ENCODE measurements around the gene TOR2A.

Gene TOR2A

GRCh38 chr9:127744398-127745110 is 9.5 kb upstream of the TOR2A start:
- in situ Hi-C loops (cut with MboI; ENCODE audit: low sequenced_read_pairs), result loop anchor here (25.0 kb wide), 1 partner anchor 232 kb away; no protein-coding TSS in a partner anchor

GRCh38 chr9:127742435-127743088 is 7.5 kb upstream of the TOR2A start:
- in situ Hi-C loops (cut with MboI; ENCODE audit: low sequenced_read_pairs), result loop anchor here (25.0 kb wide), 1 partner anchor 230 kb away; no protein-coding TSS in a partner anchor

DNA sequence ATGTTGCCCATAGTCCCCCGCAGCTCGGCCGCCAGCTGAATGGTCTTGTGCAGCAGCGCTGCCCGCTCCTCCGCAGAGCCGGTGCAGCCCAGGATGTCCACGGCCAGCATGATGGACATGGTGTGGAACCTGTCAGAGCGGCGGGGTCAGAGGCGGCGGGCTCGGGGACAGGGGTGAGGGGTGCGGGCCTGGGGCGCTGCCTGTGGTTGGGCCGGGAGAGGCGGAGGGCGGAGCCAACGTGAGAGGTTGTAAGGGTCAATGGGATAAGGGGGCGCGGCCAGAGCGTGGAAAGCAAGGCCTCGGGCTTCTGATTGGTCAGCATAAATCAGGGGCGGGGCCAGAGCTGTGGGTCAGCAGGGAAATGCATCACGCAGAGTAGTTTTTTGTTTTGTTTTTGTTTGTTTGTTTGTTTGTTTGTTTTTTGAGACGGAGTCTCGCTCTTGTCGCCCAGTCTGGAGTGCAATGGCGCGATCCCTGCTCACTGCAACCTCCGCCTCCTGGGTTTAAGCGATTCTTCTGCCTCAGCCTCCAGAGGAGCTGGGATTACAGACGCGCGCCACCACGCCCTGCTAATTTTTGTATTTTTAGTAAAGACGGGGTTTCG is 6.8 kb upstream of the TOR2A start:
- in situ Hi-C loops (cut with MboI; ENCODE audit: low sequenced_read_pairs), result loop anchor here (25.0 kb wide), 1 partner anchor 230 kb away; no protein-coding TSS in a partner anchor

GRCh38 chr9:127739614-127740330 is 4.7 kb upstream of the TOR2A start:
- in situ Hi-C loops (cut with MboI; ENCODE audit: low sequenced_read_pairs), result loop anchor here (10.0 to 25.0 kb wide), 2 partner anchors 135 to 227 kb away; partner anchors contain the start of gene AK1

DNA sequence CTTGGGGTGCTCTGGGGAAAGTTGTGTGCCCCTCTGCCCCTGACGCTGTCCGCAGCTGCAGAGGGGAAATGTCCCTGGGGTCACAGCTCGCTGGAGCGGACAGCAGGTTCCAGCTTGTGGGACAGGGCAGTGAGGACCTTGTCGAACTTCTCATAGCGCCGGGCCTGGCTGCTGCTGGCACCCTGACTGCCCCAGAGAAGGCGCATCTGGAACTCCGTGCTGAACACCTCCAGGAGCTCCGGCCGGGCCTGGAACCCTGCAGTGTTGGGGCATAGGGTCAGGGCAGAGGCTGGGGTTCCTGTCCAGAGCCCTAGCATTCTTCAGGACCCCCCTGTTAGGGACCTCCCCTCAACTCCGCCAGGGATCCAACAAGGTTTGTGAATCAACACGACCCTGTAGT is 3.6 kb upstream of the TOR2A start:
- in situ Hi-C loops (cut with MboI; ENCODE audit: low sequenced_read_pairs), result loop anchor here (10.0 to 25.0 kb wide), 2 partner anchors 136 to 226 kb away; partner anchors contain the start of gene AK1

GRCh38 chr9:127735530-127736185 is 564 bp upstream of the TOR2A start:
- in situ Hi-C loops (cut with MboI; ENCODE audit: low sequenced_read_pairs), result loop anchor here (10.0 to 25.0 kb wide), 2 partner anchors 139 to 223 kb away; partner anchors contain the start of gene AK1

GRCh38 chr9:127734247-127734746 is 797 bp downstream of the TOR2A start:
- in situ Hi-C loops (cut with MboI; ENCODE audit: low sequenced_read_pairs), result loop anchor here (10.0 to 25.0 kb wide), 2 partner anchors 141 to 222 kb away; partner anchors contain the start of gene AK1

GRCh38 chr9:127733614-127734013 is 1.5 kb downstream of the TOR2A start:
- in situ Hi-C loops (cut with MboI; ENCODE audit: low sequenced_read_pairs), result loop anchor here (10.0 to 25.0 kb wide), 2 partner anchors 141 to 221 kb away; partner anchors contain the start of gene AK1

DNA sequence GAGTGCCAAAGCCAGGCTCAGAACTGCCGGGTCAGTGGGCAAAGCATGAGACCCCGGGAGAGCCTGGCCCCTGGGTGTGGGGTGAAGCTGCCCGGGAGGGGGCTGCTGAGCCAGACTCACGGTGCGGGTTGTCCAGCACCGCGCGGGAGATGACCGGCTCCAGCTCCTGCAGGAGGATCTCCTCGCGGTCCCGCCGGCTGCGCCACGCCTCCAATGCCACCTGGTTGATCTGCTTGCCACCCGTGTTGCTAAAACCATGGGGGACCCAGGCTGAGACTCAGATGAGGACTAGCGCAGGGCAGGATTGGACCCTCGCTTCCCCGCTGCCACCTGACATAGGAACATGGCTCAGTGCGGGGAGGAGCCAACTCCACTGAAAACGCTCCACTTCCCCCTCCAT is 2.6 kb downstream of the TOR2A start:
- in situ Hi-C loops (cut with MboI; ENCODE audit: low sequenced_read_pairs), result loop anchor here (10.0 to 25.0 kb wide), 2 partner anchors 142 to 220 kb away; partner anchors contain the start of gene AK1

- in situ Hi-C loops (cut with MboI; ENCODE audit: low sequenced_read_pairs), result loop anchor here (10.0 to 25.0 kb wide), 2 partner anchors 143 to 220 kb away; partner anchors contain the start of gene AK1
These were observed 3.2 kb downstream of the TOR2A start for GRCh38 chr9:127731938-127732337.

- in situ Hi-C loops (cut with MboI; ENCODE audit: low sequenced_read_pairs), result loop anchor here (10.0 to 25.0 kb wide), 2 partner anchors 144 to 219 kb away; partner anchors contain the start of gene AK1
These were observed 4.2 kb downstream of the TOR2A start for GRCh38 chr9:127730799-127731410.

DNA sequence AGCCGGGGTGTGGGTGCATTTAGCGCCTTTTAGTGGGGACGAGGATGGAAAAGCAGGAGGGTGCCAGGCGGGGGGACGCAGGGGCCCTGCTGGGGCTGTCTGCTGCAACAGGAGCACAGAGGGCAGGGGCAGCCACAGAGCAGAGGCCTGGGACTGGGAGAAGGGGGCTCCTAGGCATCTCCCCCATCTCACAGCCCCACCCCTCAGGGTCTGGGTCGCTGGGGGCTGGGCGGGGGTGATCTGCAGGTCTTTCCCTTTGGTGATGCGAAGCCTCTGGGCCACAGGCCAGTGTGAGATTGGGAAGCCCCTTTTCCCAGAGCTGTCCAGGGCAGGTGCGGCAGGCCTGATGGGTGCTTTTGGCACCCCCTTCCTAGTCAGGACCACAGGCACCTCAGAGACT is 4.8 kb downstream of the TOR2A start:
- in situ Hi-C loops (cut with MboI; ENCODE audit: low sequenced_read_pairs), result loop anchor here (10.0 to 25.0 kb wide), 2 partner anchors 145 to 218 kb away; partner anchors contain the start of gene AK1

GRCh38 chr9:127729522-127730256 is 5.4 kb downstream of the TOR2A start:
- in situ Hi-C loops (cut with MboI; ENCODE audit: low sequenced_read_pairs), result loop anchor here (10.0 to 25.0 kb wide), 2 partner anchors 145 to 217 kb away; partner anchors contain the start of gene AK1

GRCh38 chr9:127728808-127729207 is 6.3 kb downstream of the TOR2A start:
- in situ Hi-C loops (cut with MboI; ENCODE audit: low sequenced_read_pairs), result loop anchor here (25.0 kb wide), 1 partner anchor 217 kb away; no protein-coding TSS in a partner anchor

GRCh38 chr9:127726871-127727270 is 8.2 kb downstream of the TOR2A start:
- in situ Hi-C loops (cut with MboI; ENCODE audit: low sequenced_read_pairs), result loop anchor here (25.0 kb wide), 1 partner anchor 215 kb away; no protein-coding TSS in a partner anchor

GRCh38 chr9:127724012-127724411 is 11.1 kb downstream of the TOR2A start:
- in situ Hi-C loops (cut with MboI; ENCODE audit: low sequenced_read_pairs), result no loop called here

GRCh38 chr9:127723444-127723843 is 11.7 kb downstream of the TOR2A start:
- in situ Hi-C loops (cut with MboI; ENCODE audit: low sequenced_read_pairs), result no loop called here

- in situ Hi-C loops (cut with MboI; ENCODE audit: low sequenced_read_pairs), result no loop called here
These were observed 12.1 kb downstream of the TOR2A start for GRCh38 chr9:127723013-127723412.

All from HL-60/S4 treated with phorbol 12-myristate 13-acetate at 8.2 ng/mL for 4 days and 3 days (cell line).